HuH-7 (cell line): ENCODE results near the gene RFC2.
"Not testable (repeated sequence)": the region's sequence is repeated elsewhere in the genome, so short reads cannot be mapped to it uniquely, and the experiment has no call there.

Experiments
- DNase-seq: peaks from one replicate; pipeline ENCODE4 v3.0.0; 2011; ENCODE audit warnings: low spot score

The RFC2 gene

DNA sequence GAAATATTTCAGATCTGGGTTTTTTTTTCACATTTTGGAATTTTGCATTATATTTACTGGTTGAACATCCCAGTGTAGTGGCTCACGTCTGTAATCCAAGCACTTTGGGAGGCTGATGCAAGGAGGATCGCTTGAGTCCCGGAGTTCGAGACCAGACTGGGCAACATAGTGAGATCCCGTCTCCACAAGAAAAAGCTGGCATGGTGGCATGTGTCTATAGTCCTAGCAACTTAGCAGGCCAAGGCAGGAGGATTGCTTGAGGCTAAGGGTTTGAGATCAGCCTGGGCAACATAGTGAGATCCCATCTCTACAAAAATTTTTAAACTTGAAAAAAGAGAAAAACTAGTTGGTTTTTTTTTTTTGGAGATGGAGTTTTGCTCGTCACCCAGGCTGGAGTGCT is 6.0 kb downstream of the RFC2 start:
- DNase-seq = no peak

DNA sequence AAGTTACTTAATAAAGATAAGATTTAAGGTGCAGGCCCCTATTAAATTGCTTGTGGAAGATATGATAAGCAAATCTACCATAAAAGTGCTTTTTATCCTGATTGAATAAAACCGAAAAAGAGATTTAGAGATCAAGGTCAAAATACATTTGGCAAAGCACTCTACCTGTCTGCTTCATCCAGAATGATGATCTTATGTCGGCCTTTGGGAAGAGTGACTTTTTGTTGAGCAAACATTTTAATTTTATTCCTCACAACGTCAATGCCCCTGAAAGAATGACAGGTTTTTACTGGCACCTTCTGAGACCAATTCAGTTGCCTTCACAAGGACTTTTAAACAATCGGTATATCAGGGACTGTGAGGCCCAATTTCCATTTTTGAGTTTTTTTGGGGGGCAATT is 7.7 kb downstream of the RFC2 start:
- DNase-seq = no peak

DNA sequence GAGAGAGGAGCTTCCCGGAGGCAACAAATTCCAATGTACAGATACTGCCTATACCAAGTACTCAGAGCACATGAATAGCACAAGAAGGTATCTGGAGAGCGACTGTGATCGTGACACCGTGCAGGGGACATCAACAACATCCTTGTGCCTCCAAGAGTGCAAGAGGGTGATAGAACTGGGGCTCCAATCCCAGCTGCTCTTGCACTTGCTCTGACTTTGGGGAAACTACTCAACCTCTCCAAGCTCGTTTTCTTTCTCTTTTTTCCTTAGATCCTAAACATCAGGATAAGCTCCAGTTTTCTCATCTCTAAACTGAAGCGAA is 12.1 kb downstream of the RFC2 start:
- DNase-seq = no peak

DNA sequence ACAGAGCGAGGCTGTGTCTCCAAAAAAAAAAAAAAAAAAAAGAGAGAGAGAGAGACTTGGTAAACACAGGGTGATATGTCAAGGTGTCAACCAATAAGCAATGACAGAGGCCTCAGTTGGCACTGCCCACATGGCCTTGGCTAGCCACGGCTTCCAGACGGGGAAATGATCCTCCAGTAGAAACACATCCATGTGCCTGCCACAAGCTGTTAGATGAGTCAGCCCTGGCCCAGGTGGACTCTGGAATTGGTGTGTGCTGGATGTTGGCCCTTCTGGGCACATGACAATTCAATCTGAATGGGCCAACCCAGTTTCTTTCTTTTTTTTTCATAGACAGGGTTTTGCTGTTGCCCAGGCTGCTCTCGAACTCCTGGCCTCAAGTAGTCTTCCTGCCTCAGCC is 13.7 kb downstream of the RFC2 start:
- no peak for DNase-seq

DNA sequence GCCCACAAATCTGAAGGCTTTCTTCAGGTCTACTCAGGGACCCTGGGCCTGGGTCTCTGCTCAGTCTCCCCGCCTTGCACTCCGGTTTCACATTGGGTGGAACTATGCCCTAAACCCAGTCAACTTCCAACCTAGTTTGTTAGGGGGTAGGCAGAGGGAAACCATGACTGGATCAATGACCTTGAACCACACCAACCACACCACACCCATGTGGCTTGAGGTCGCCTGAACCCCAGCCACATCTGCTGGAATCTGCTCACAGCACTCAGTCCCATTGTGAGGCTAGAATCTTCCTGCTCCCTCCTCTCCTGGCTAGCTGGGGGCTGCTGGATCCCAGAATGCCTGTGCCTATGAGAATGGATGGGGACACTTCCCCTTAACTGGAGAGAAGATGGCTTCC is 17.9 kb downstream of the RFC2 start:
- no peak for DNase-seq

DNA sequence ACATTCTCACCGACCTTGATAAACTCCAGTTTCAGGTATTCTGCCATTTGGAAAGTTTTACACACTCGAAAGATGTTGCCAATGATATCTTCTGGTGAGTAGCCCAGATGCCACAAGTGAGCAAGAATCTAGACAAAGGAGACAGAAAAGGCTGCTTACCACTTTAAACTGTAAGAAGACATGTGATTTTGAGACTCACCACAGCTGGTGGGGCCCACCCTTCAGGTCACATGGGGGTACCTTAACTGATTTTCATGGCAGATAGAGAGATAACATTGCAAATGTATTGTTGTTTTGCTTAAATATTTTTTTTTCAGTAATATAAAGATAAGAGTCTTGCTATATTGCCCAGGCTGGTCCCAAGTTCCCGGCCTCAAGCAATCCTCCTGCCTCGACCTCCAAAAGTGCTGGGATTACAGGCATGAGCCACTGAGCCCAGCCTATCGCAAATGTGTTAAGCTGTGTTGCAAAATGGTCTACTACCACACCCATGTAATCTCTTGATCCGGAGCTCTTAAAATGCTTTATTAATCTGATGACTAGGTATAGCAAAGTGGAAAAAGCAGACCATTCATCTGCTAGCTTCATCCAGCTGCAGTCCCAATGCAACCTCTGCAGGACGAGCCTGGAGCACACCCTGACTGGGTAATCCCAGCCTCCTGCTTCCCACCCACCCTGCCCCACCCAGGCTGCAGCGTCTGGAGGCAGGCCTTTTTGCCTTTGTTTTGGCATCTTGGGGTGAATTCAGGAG is 18.5 kb downstream of the RFC2 start:
- DNase-seq = no peak

DNA sequence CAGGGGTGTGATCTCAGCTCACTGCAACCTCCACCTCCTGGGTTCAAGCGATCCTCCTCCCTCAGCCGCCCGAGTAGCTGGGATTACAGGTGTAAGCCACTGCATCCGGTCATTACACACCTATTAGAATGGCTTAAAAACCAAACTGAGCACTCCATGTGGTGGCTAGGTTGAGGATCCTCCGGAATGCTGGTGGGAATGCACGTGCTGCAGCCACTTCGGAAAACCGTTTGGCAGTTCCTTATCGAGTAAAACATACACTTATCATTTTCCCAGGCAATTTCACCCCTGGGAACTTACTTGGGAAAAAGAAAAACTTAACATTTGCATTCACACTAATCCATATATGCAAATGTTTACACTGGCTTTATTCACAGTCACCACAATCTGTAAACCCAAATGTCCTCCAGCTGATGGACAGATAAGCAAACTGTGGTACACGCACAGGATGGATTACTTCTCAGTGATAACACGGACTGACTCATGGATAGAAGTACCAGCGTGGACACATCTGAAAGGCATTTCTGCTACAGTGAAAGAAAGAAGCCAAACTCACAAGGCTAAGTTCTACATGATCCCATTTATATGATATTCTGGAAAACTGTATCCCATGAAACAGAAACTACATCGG is 20.4 kb downstream of the RFC2 start:
- DNase-seq = no peak

DNA sequence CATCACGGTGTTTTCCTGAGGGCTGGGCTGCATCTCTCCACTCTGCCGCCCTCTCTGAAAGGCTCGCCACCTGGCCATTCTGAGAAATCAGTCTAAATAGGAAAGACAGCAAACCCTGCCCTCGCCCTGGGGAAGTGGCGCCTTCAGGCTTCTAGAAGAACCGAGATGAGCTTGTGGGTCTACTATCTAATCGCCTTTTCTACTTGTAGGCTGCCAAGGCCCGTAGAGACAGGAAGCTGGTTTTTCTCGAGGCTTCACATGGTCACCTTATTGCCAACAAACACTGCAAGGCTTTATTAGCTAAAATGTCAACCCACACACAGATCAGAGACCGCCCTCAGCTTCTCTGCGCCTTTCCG is 23.0 kb downstream of the RFC2 start:
- DNase-seq = no peak

DNA sequence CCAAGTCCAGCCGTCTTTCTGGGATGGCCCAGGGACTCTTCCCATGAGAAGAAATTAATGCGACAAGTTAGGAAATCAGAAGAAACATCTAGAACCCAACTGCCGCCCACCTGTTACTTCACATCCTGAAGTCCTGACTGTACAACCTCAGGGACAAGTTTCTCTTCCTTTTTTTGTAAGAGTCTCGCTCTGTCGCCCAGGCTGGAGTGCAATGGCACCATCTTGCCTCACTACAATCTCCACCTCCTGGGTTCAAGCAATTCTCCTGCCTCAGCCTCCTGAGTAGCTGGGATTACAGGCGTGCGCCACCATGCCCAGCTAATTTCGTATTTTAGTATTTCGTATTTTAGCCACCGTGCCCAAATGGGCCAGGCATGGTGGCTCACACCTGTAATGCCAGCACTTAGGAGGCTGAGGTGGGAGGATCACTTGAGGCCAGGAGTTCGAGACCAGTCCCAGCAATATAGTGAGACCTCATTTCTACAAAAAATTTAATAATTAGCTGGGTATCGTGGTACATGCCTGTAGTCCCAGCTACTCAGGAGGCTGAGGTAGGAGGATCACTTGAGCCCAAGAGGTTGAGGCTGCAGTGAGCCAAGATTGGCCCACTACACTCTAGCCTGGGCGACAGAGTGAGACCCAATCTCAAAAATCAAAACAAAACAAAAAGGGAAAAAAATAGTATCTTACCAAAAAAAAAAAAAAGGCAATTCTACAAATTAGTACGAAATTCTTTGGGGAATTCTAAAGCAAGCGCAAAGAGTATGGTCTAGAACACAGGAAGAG is 23.6 kb downstream of the RFC2 start:
- no peak for DNase-seq

DNA sequence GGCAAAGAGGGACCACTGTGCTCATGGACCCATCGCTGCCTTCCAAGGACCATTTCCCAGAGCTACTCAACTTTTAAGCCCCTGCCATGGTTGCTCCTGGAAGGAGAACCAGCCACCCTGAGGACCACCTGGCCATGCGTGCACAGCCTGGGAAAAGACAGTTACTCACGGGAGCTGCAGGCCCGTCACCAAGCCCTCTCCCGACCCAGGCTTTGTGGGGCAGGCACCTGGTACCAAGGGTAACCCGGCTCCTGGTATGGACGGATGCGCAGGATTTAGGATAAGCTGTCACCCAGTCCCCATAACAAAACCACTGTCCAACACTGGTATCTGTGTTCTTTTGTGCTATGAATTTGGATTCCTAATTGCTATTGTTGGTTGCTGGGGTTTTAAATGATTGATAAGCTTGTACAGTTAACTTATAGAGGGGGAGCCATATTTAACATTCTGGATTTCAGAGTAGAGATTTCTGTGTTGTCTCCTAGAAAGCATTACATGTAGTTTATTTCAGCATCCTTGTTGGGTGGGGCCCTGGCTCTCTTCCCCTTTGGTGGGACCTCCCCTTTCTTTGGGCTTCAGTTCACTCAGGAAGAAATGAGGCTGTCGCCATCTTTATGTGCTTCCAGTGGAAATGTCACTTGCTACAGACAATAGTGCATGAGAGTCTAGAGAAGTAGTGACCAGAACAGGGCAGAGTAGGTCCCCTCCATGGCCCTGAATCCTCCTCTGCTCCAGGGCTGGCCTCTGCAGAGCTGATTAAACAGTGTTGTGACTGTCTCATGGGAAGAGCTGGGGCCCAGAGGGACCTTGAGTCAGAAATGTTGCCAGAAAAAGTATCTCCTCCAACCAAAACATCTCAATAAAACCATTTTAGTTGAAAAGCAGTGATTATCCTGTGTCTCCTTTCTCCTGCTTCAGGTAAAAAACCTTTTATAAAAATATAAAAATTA is 25.0 kb downstream of the RFC2 start:
- DNase-seq = no peak

DNA sequence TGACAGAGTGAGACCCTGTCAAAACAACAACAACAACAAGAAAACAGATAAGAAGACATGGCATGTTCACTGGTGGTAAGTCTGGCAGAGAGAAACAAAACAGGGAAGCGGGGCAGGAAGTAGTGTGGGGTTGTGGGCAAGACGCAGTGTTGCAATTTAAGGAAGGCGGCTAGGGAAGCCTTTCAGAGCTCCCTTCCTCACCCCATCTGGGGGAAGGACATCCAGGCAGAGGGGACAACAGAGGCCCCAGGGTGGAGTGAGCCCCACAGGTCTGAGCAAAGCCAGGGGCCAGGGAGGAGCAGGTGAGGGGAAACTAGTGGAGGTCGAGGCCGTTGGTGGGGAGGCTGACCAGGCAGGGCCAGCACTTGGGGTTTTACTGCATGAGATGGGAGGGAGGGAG is 27.6 kb downstream of the RFC2 start:
- no peak for DNase-seq

DNA sequence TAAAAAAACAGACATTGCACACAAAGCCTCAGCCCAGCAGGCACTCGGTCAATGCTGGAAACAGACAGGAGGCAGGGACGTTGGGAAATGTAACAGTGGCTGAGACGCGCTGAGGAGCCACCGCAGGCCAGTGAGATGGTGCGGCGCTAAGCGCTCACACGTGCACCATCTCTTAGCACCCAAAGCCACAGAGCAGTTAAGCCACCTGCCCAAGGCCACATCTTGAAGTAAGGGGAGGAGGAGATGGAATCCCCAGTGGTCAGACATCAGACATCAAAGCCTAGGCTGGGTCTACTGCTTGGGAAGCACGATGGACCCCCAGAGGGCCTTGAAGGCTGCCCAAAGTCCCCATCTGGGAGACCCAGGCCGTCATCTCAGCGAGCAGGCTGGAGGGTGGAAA is 28.8 kb downstream of the RFC2 start:
- no peak for DNase-seq

DNA sequence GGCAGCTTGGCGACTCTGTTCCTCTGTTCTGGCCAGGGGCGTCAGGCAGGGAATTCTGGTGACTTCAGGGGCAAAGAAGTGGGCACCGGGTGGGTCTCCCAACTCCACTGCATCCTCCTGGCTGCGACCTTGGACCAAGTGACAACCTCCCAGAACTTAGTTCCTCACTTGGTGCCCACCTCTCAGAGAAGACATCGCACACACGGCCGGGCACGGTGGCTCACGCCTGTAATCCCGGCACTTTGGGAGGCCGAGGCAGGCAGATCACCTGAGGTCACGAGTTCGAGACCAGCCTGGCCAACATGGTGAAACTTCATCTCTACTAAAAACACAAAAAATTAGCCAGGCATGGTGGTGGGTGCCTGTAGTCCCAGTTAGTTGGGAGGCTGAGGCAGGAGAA is 29.3 kb downstream of the RFC2 start:
- DNase-seq = not testable (repeated sequence)

DNA sequence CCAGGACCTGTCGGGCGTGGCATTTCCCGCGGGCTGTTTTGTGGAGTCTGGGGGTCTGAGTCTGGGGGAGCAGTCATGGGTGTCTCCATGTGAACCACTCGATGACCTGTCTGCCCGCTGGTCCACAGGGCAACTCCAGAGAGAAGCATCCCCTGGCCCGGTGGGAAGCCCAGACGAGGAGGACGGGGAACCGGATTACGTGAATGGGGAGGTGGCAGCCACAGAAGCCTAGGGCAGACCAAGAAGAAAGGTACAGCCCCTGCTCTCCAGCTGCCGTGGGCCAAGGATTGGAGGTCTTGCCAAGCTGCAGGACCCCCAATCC is 29.7 kb downstream of the RFC2 start:
- DNase-seq = no peak

DNA sequence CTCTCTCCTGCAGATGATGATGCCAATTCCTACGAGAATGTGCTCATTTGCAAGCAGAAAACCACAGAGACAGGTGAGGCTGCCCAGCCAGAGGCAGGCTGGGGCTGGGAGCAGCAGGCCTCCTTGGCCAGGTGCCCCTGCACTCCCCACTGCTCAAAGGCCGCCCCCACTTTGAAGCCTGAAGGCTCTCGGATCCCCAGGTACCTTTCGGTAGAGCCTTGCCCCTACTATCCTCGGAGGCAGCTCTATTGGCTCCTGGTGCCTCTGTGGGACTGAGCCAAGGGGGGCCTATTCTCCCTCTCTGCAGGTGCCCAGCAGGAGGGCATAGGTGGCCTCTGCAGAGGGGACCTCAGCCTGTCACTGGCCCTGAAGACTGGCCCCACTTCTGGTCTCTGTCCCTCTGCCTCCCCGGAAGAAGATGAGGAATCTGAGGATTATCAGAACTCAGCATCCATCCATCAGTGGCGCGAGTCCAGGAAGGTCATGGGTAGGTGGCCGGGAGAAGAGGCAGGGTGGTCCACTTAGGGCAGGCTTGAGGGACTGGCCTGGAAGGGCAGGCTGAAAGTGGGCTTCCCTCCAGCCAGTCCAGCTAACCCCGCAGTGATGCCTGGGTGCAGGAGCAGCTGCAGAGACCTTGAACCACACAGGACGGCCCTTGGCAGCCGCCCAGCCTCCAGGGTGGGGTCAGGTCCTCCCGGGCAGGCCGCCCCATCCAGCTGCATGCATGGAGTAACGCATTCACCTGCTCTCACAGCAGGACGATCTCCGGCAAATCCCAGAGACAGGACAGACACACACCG is 30.3 kb downstream of the RFC2 start:
- DNase-seq = no peak

DNA sequence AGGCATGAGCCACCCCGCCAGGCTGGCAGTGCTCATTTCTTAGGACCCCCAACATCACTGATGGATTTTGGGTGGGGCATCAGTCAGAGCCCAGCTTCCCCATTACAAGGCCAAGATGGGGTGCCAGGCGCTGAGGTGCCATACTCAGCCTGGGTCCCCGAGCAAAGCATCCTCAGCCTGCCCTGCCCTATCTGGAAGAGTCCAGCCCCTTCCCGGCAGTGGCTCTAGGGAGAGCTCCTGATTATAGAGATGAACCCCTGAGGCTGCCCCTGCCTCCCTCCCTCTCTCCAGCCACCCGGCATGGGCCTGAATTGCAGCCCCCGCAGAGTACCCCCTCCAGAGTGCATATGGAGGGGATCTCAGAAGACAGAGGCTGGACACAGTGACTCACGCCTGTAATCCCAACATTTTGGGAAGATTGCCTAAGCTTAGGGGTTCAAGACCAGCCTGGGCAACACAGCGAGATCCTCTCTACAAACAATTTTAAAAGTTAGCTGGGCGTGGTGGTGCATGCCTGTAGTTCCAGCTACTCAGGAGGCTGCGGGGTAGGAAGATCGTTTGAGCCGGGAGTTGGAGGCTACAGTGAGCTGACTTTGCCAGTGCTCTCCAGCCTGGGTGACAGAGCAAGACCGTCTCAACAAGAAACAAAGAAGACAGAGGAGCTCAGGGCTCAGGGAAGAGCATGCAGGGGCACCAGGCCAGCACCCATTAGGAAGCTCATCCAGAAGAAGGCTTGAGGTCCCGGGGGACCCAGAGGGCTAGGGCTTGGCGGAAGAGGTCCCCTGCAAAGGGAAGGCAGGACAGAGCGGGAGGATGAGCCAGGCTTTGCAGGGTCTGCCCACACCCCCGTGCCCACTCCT is 31.1 kb downstream of the RFC2 start:
- no peak for DNase-seq

DNA sequence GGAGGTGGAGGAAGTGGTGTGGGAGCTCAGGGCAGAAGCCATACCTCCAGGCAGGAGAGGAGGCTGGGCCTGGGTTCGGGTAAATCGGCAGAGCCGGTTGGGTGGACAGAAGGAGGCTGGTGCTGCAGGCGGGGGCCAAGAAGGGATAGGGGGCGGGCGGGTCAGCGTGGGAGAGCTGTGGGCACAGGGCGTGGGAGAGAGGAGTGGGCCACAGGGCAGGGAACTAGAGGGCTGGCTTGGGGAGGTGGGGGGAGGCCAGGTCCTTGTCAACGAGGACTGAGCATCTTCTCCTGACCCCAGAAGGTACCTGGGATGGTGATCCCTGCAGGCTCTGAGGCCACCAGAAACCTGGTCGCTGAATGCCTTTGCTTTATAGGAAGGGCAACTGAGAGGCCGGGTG is 32.5 kb downstream of the RFC2 start:
- DNase-seq = no peak

DNA sequence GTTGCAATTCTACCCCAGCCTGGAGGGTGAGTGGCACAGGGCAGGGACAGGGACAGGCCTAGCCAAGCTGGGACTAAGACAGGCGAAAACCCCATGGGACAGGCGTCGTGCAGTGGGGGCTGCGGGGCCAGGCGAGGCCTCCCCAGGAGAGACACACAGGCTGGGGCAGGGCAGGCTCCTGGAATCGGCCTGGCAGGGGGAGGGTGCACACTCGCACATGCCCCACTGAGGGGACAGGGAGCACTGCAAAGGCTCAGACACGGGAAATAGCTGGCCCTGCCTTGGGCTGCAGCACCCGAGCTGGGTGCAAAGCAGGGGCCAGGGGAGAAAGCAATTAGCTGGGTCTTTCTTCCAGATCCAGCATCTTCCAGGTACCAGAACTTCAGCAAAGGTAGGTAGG is 34.0 kb downstream of the RFC2 start:
- DNase-seq = peak; percentile 32

DNA sequence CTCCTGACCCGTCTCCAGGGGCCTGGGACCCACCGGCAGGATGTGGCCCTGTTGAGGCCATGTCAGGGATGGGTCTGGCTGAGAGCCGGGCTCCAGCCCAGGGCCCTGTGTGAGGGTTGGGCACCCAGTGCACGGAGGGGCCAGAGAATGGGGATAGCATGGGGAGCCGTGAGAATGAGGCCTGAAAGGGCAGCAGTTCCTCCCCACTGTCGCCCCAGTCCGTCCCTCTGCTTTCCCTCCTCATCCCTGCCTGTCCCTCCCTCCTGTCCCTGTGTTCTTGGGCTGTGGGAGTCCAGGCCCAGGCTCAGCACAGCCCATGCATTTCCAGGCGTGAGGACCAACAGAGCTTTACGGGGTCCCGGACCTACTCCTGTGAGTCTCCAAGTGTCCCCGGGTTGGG is 34.8 kb downstream of the RFC2 start:
- DNase-seq = no peak

DNA sequence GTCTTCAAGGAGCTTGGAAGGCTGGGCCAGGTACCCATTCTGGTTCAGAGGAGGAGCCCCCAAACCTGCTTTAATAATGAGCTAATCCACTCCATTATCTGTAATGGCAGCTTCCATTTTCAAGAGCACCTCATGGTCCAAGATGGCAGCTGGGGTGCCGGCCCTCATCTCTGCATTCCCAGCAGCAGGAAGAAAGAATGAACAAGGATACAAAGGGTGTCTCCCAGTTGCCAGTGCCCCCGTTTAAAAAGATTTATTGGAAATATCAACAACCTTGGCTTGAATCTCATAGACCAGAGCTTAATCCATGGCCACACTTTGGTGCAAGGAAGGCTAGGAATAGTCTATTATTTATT is 35.9 kb downstream of the RFC2 start:
- DNase-seq = no peak
